DMS79 treated with DMSO at 0.1 percent for 48 hours (cell line): ENCODE results near the gene DUSP18.
"Not testable (repeated sequence)": the region's sequence is repeated elsewhere in the genome, so short reads cannot be mapped to it uniquely, and the experiment has no call there.

Experiments
- DNase-seq: peaks from one replicate; lab custom pipeline; 2025; lab: John Stamatoyannopoulos, UW

DUSP18 gene

GRCh38 chr22:30679895-30680690, 12.4 kb upstream of the DUSP18 start:
- not testable (repeated sequence) for DNase-seq

- DNase-seq: not testable (repeated sequence)
These were observed 8.9 kb upstream of the DUSP18 start for GRCh38 chr22:30676565-30676964.

- DNase-seq: no peak
These were observed 7.8 kb upstream of the DUSP18 start for GRCh38 chr22:30675436-30675835.

GRCh38 chr22:30674482-30674881, 6.8 kb upstream of the DUSP18 start:
- DNase-seq: no peak

GRCh38 chr22:30673136-30673535, 5.5 kb upstream of the DUSP18 start:
- DNase-seq: no peak

- DNase-seq: no peak
These were observed 3.4 kb upstream of the DUSP18 start for GRCh38 chr22:30671071-30671470.

- DNase-seq: no peak
These were observed 673 bp upstream of the DUSP18 start for GRCh38 chr22:30668386-30668710.

GRCh38 chr22:30667107-30667493, 575 bp downstream of the DUSP18 start:
- no peak for DNase-seq

GRCh38 chr22:30665786-30666185, 1.9 kb downstream of the DUSP18 start:
- DNase-seq: no peak

GRCh38 chr22:30665266-30665665, 2.4 kb downstream of the DUSP18 start:
- DNase-seq: no peak

GRCh38 chr22:30664798-30665197, 2.9 kb downstream of the DUSP18 start:
- no peak for DNase-seq

GRCh38 chr22:30662040-30662439, 5.6 kb downstream of the DUSP18 start:
- DNase-seq: no peak

GRCh38 chr22:30655532-30655931, 12.1 kb downstream of the DUSP18 start:
- DNase-seq: no peak

GRCh38 chr22:30654361-30654760, 13.3 kb downstream of the DUSP18 start:
- no peak for DNase-seq

GRCh38 chr22:30652852-30653251, 14.8 kb downstream of the DUSP18 start:
- DNase-seq: no peak

GRCh38 chr22:30650508-30651116, 17.1 kb downstream of the DUSP18 start:
- DNase-seq: peak; percentile 49

- no peak for DNase-seq
These were observed 18.2 kb downstream of the DUSP18 start for GRCh38 chr22:30649430-30650007.

- DNase-seq: no peak
These were observed 18.9 kb downstream of the DUSP18 start for GRCh38 chr22:30648825-30649224.

- no peak for DNase-seq
These were observed 20.1 kb downstream of the DUSP18 start for GRCh38 chr22:30647536-30647935.

GRCh38 chr22:30646518-30647160, 21.0 kb downstream of the DUSP18 start:
- DNase-seq: no peak

GRCh38 chr22:30643055-30643875, 24.4 kb downstream of the DUSP18 start:
- DNase-seq: no peak

- no peak for DNase-seq
These were observed 26.7 kb downstream of the DUSP18 start for GRCh38 chr22:30640839-30641430.
